Sigmoid colon (tissue), 7 donors: Measurements from ENCODE around the gene HAGH. TPM values are rescaled to one million over a fixed set of nuclear protein-coding genes. Genes with fewer than 3 reads are reported as not detected.

Source experiments
- DNase-seq: peaks from one replicate; pipeline ENCODE4 v3.0.0-alpha.2; 2019
- H3K27ac ChIP-seq, 4 donors: fragments of 200-600 bp; sonication (generic); one replicate each; pipeline ENCODE4 v1.5.1; 2016 to 2019; ENCODE audit warnings: mild to moderate bottlenecking in 1 of 4
- H3K27me3 ChIP-seq, 3 donors: fragments of 200-600 bp; sonication (generic); one replicate each; pipeline ENCODE4 v1.5.1; 2019; ENCODE audit warnings: mild to moderate bottlenecking in 1 of 3
- H3K36me3 ChIP-seq, 4 donors: fragments of 200-600 bp; sonication (generic); one replicate each; pipeline ENCODE4 v1.5.1; 2016 to 2019
- H3K4me1 ChIP-seq, 4 donors: fragments of 200-600 bp; sonication (generic); one replicate each; pipeline ENCODE4 v1.5.1; 2017 to 2019
- H3K4me3 ChIP-seq, 4 donors: fragments of 200-600 bp; sonication (generic); one replicate each; pipeline ENCODE4 v1.5.1; 2017 to 2019; ENCODE audit warnings: mild to moderate bottlenecking in 2 of 4, moderate library complexity in 1 of 4
- H3K9me3 ChIP-seq, 4 donors: fragments of 200-600 bp in 3 of 4; sonication (generic) in 3 of 4; one replicate each; pipeline versions ENCODE4 v1.5.1 to v1.6.1; 2013 to 2019
- CTCF ChIP-seq, 4 experiments: fragments of 450-650 bp in 3 of 4; fragments of 200-600 bp in 1 of 4; IDR thresholded peaks; one replicate each; pipeline ENCODE4 v1.5.1; 2016 to 2019; ENCODE audit warnings: antibody characterized with exemption in 4 of 4, mild to moderate bottlenecking in 3 of 4, moderate library complexity in 2 of 4
- EP300 ChIP-seq, 4 donors: sonication (generic); formaldehyde crosslinking; IDR thresholded peaks; one replicate each; pipeline ENCODE4 v1.6.1; 2017; ENCODE audit warnings: antibody characterized with exemption in 4 of 4
- POLR2A ChIP-seq, 2 donors: fragments of 450-650 bp; IDR thresholded peaks; one replicate each; pipeline ENCODE4 v1.6.1; 2016; ENCODE audit warnings: antibody characterized with exemption in 2 of 2, mild to moderate bottlenecking in 2 of 2, moderate library complexity in 2 of 2
- POLR2AphosphoS5 ChIP-seq, 4 donors: sonication (generic); formaldehyde crosslinking; IDR thresholded peaks; one replicate each; pipeline ENCODE4 v1.6.1; 2017; ENCODE audit warnings: antibody characterized with exemption in 4 of 4
- WGBS, 2 donors: extraction: QIAGEN DNeasy Blood & Tissue Kit; methylation state at CpG; one replicate each; pipeline ENCODE4 v1.1.7; 2013; 5-methylcytosine and 5-hydroxymethylcytosine counted together
- intact Hi-C: fragments of 100-400 bp; cut with DNase I; formaldehyde crosslinking; loops from one replicate; pipeline ENCODE4 v1.15.1; 2023
- polyA plus RNA-seq, 3 donors: library from polyadenylated mRNA; stranded (reverse); fragments of 200-250 nt; gene quantifications; one replicate each; pipeline ENCODE4 v1.2.3, GENCODE V29; 2013
- total RNA-seq, 4 donors: library from RNA; depleted of rRNA; stranded (reverse); fragments of >200 nt; gene quantifications; one replicate each; pipeline ENCODE4 v1.1.0, GENCODE V29; 2016
- donor health status: healthy with polysubstance abuse.
- donor health status: Bipolar disorder and iron deficiency.
- donor health status: healthy.

HAGH gene
- total and polyA plus RNA-seq, 7 donors = 54.1 to 163 (median 86.9) TPM

DNA sequence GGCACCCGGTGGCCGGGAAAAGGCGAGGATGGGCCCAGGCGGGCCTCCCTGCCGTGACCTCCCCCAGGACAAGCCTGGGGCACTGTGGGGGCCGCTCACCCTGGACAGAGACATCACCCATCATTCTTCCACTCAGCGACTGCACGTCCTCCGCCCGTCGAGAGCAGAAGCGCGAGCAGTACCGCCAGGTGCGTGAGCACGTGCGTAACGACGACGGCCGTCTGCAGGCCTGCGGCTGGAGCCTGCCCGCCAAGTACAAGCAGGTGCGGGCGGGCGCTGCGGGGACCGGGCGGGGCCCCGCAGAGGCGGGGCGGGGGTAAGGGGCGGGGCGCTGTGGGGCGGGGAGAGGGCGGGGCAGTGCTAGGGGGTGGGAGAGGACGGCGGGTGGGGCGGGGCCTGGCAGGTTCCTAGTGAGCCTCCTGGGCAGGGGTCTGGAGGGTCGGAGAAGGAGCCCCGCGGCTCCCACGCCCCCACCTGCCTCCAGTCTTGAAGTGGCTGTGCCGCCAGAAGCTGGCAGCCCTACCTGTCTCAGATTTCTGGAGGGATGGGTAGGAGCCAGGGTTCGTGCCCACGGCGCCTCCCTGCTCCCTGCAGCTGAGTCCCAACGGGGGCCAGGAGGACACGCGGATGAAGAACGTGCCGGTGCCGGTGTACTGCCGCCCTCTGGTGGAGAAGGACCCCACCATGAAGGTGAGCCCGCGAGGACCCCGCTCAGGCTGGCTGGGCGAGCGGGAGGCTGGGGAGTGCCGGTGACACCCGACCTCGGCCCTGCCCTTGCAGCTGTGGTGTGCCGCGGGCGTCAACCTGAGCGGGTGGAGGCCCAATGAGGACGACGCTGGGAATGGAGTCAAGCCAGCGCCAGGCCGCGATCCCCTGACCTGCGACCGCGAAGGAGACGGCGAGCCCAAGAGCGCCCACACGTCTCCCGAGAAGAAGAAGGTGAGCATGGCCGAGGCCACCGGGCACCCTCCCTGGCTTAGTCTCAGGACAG, 62.8 kb downstream of the HAGH start:
- Histone ChIP-seq H3K27ac (peak overlapping the region in 1 of 4 donors; percentile 17), H3K4me1 (peaks cover 0 to 2% (median under 1%) of the 10 kb centered on the region in 4 donors), H3K4me3 (no peak overlapping the region), H3K27me3 (no peaks in the 10 kb centered on the region), H3K36me3 (peaks cover 54 to 92% (median 75%) of the 10 kb centered on the region in 4 donors), H3K9me3 (no peaks in the 10 kb centered on the region)
- TF ChIP-seq CTCF (IDR thresholded peaks at IDR 0.05) (peak in 2 of 4 experiments; percentile 30 to 39), EP300 (IDR thresholded peaks at IDR 0.05) (no peak), POLR2AphosphoS5 (IDR thresholded peaks at IDR 0.05) (no peak), POLR2A (IDR thresholded peaks at IDR 0.05) (no peak)
- no peak for DNase-seq
- intact Hi-C loops = no loop called here
- WGBS, 2 donors = 78 to 81% methylated on average over 81 of the region's 81 CpGs

- H3K27ac ChIP-seq = no peak overlapping the region
- H3K4me1 ChIP-seq = no peaks in the 10 kb centered on the region
- intact Hi-C loops = no loop called here
- TF ChIP-seq EP300 (IDR thresholded peaks at IDR 0.05) = no peak
- no peak for TF ChIP-seq CTCF (IDR thresholded peaks at IDR 0.05)
- no peak for TF ChIP-seq POLR2A (IDR thresholded peaks at IDR 0.05)
- no peak for TF ChIP-seq POLR2AphosphoS5 (IDR thresholded peaks at IDR 0.05)
- DNase-seq = no peak
- H3K27me3 ChIP-seq = no peaks in the 10 kb centered on the region
- 89 to 91% methylated on average over 24 of the region's 24 CpGs for WGBS, 2 donors
- H3K9me3 ChIP-seq = no peaks in the 10 kb centered on the region
- H3K36me3 ChIP-seq = peaks cover 46 to 91% (median 71%) of the 10 kb centered on the region in 4 donors
- H3K4me3 ChIP-seq = no peak overlapping the region
These were observed 63.6 kb downstream of the HAGH start for GRCh38 chr16:1762879-1763520.

- Histone ChIP-seq H3K27ac (no peak overlapping the region), H3K27me3 (no peaks in the 10 kb centered on the region), H3K9me3 (no peaks in the 10 kb centered on the region), H3K36me3 (peaks cover 40 to 91% (median 68%) of the 10 kb centered on the region in 4 donors), H3K4me1 (no peaks in the 10 kb centered on the region), H3K4me3 (no peak overlapping the region)
- 92 to 94% methylated on average over 30 of the region's 30 CpGs for WGBS, 2 donors
- TF ChIP-seq CTCF (IDR thresholded peaks at IDR 0.05) = no peak
- TF ChIP-seq POLR2AphosphoS5 (IDR thresholded peaks at IDR 0.05) = no peak
- TF ChIP-seq EP300 (IDR thresholded peaks at IDR 0.05) = no peak
- no peak for TF ChIP-seq POLR2A (IDR thresholded peaks at IDR 0.05)
- intact Hi-C loops = no loop called here
- no peak for DNase-seq
These were observed 64.3 kb downstream of the HAGH start for GRCh38 chr16:1762196-1762878.

- 95 to 96% methylated on average over 15 of the region's 15 CpGs for WGBS, 2 donors
- TF ChIP-seq POLR2AphosphoS5 (IDR thresholded peaks at IDR 0.05) (no peak), CTCF (IDR thresholded peaks at IDR 0.05) (no peak), POLR2A (IDR thresholded peaks at IDR 0.05) (no peak), EP300 (IDR thresholded peaks at IDR 0.05) (no peak)
- Histone ChIP-seq H3K27ac (no peak overlapping the region), H3K36me3 (peaks cover 34 to 89% (median 62%) of the 10 kb centered on the region in 4 donors), H3K4me3 (no peak overlapping the region), H3K4me1 (no peaks in the 10 kb centered on the region), H3K27me3 (no peaks in the 10 kb centered on the region), H3K9me3 (no peaks in the 10 kb centered on the region)
- intact Hi-C loops = no loop called here
- DNase-seq = no peak
These were observed 64.9 kb downstream of the HAGH start for GRCh38 chr16:1761751-1762150.
